NCI-H748 (cell line): ENCODE measurements around the gene TNNT2.

ENCODE experiments used
- DNase-seq: peaks from one replicate; lab custom pipeline; 2025; ENCODE audit not compliant: unreplicated experiment; lab: John Stamatoyannopoulos, UW

The TNNT2 gene

DNA sequence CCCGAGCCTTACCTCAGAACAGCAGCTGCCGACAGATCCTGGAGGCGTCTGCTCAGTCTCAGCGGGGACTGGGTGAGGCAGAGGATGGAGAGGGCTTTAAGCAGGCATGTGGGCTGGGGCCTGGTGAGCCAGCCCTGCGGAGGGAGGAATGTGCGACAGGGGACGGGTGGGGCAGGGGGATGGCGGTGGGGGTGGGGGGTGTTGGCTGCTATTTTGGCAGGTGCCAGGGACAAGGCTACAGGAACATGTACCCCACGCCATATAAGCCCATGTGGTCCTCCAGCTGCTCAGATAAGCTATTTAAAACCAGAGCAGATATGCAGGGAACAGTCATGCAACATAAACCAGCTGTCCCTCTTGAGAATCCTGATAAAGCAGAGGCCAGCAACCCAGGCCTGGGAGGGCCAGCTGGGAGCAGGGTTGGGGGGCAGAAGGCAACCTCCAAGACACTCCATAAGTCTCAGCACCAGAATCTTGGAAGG is at the start of gene TNNT2:
Gene TNNT2, minus strand, starts transcription at position 70 of the 482 bp plus-strand sequence. CDS start 4,426 bp downstream, outside the sequence.
- DNase-seq = no peak

DNA sequence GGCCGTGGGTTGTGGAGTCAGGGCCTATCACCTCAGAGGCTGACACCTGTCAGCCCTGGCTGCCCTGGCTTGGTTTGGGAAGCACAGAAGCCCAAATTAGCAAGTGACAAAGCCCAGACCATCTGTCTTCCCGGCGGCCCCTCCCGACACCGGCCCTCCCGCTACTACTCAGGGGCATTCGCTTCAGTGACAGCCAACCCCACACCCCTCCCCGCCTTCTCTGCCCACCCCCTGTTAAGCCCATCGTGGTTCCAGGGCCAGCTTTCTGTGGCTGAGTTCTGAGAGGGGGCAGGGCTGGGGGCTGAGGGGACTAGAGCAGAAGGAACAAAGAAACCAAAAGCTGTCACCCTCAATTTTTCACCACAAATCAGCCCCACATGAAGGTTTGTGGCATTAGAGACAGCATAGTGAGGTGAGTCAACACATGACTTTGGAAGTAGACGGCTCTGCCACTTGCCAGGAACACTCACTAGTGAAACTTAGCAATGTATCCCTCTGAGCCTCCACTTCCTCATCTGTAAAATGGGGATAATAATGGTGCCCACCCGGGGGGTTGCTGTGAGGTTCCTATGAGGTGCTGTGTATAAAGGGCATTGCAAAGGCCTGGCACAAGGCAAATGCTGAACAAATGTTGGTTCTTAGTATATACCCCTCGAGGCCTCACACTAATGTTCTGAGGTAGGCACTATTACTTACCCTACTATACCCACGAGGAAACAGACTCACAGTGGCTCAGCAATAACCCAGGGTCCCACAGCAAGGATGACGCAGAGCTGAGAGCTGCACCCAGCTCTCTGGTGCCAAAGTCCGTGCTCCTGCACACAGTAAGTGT is 49.2 kb upstream of the TNNT2 start:
- DNase-seq = no peak

- DNase-seq = no peak
Measured at GRCh38 chr1:201424146-201424545, 46.7 kb upstream of the TNNT2 start.

- DNase-seq = no peak
Measured at GRCh38 chr1:201423655-201424054, 46.2 kb upstream of the TNNT2 start.

DNA sequence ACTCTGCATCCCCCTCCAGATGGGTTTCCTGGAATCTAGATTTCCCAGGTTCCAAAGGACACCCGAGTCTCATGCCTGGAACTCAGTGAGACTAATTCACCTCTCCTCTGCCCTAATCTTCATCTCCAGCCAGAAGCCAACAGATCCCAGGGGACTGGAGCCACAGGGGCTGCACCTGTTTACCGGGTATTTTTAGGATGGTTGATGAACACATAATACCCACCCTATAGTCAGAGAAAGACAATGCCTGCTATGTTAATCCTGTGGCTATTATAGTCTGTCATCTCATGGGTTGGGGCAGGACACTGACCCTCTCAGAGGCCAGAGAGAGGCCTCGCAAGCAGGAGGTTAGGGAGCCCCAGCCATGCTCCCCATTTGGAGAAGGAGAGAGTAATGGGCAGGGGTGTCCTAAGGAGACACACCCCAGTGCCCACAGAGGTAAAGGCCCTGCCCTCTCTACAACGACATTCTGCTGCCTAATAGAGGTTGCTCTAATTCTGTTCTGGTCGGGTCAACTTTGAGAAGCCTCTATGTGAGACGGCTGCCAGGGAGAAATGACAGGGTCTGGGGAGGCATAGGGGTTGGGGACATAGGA is 45.1 kb upstream of the TNNT2 start:
- DNase-seq = no peak

DNA sequence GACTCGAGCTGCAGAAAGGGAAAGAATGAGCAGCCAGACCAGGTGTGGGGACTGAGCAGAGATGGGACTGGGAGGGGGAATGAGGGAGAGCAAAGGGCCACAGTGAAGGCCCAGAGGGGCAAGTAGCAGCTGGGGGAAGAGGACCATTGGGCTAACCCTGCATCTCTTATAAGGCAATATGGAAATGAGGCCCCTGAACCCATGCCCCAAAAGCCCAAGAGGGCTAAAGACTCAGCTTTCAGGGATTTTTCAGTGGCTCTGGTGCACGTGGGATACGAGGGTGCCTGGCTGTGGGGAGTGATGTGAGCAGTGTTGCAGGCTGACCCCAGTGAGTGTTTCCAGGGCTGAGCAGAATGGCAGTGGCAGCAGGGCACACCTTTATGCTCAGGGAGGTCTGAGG is 44.5 kb upstream of the TNNT2 start:
- DNase-seq = no peak

DNA sequence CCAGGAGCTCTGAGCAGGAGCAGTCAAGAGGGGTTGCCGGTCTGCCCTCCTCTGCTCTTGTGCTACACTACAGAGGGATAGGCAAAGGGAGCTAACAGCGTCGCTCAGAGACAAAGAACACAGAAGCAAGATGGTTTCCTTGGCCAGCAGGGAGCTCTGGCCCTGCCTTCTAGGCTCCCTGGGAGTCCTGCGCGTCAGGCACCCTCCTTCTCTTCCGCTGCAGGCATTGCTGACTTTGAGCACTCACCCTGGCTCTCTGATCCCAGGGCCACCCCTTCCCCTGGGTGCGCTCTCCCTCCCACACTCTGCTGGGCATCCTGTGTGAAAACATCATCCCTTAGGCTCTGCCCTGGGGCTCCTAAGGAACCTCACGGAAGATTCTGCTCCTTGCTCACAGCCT is 43.6 kb upstream of the TNNT2 start:
- no peak for DNase-seq

GRCh38 chr1:201420608-201421002 is 43.1 kb upstream of the TNNT2 start:
- DNase-seq = no peak

- no peak for DNase-seq
Measured at GRCh38 chr1:201419746-201420607, 42.5 kb upstream of the TNNT2 start.

DNA sequence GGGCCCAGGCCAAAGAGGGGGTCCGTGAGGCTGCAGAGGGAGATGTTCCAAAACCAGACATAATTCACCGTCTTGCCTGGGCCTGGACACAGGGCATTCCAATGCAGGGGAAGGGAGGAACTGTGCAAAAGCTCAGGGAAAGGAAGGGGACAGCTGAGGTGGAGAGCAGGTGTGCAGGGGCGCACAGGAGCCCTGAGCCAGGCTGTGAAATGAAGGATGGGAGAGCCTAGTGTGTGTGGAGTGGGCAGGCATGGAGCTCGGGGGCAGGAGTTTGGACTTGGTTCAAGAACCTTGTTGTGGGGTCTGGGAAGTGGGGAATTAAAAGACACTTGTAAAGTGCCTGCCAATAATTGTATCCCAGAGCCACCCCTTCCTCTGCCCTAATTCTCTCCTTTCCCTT is 41.8 kb upstream of the TNNT2 start:
- no peak for DNase-seq

GRCh38 chr1:201418461-201418860 is 41.0 kb upstream of the TNNT2 start:
- no peak for DNase-seq

DNA sequence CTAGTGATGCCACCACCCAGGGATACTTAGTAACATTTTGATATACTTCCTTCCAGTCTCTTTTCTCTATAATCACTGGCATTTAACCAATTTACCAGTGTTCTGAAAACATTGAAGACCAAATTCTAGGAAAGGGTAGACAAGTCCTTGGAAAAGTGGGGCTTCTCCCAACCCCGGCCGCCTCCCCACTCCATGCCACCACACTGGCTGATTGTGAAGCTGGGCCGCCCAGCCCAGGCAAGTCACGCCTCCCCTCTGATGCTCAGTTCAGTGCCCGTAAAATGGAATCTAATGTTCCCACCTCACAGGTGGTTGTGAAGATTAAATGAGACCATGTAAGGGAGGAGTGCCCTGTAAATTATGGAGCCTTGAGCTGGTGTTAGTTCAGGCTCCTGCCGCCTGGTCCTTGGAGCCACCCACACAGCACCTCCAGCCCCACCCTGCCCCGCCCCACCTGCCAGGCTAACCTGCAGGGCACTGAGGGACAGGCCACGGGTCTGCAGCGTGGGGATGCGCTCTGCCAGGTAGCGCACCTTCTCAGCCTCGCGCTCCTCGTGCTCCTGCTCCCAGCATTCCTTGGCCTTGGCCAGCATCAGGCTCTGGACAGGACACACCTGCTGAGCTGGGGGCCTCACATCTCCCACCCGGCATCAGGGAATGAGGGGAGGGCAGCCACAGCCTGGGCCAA is 36.7 kb upstream of the TNNT2 start:
- no peak for DNase-seq

- no peak for DNase-seq
Measured at GRCh38 chr1:201411292-201411691, 33.8 kb upstream of the TNNT2 start.

DNA sequence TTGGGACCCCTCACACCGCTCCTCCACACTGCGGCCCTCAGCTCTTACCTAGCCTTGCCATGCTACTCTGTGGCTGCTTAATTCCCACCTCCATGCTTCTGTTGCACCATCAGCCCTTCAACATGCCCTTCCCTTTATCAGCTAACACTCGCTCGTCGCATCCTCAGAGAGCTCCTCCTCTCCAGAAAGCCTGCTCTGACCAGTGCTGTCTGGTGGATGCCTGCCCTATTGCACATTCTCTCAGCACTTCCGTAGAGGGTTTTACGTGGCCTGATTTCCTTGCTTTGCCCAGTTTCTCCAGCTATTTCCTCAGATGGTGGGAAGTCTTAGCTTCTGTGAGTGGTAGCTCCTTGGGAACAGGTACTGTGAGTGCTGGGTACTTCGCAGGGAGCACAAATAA is 32.0 kb upstream of the TNNT2 start:
- no peak for DNase-seq

GRCh38 chr1:201408834-201409200 is 31.3 kb upstream of the TNNT2 start:
- no peak for DNase-seq

- DNase-seq = peak; percentile 62
Measured at GRCh38 chr1:201408176-201408833, 30.8 kb upstream of the TNNT2 start.

- no peak for DNase-seq
Measured at GRCh38 chr1:201406831-201407406, 29.4 kb upstream of the TNNT2 start.

GRCh38 chr1:201405484-201405831 is 28.0 kb upstream of the TNNT2 start:
- no peak for DNase-seq

- no peak for DNase-seq
Measured at GRCh38 chr1:201404722-201405483, 27.4 kb upstream of the TNNT2 start.

DNA sequence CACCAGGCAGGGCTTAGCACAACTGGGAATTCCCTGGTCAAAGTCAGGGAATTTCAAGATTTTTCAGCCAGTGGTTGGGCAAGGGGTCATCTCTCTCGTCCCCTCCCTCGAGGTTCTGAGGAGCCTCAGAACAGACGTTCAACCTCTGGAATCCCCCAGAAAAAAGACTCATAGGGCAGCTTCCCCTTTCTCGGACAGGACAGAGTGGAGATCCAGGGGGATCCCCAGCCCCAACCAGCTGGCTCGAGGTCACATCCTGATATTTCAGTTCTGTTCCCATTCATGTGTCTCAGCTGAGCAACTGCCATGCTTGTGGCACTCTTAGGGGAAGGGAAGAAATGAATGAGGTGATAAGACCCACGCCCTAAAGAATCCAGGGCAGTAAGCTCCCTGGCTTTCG is 26.6 kb upstream of the TNNT2 start:
- no peak for DNase-seq
